ENCODE data around the gene HIBADH. TPM values are rescaled to one million over a fixed set of nuclear protein-coding genes. Genes with fewer than 3 reads are reported as not detected.
"Not testable (repeated sequence)": the region's sequence is repeated elsewhere in the genome, so short reads cannot be mapped to it uniquely, and the experiment has no call there.

Gene HIBADH
- total RNA-seq, 1 donor from 2014 or later: 29.8 TPM

DNA sequence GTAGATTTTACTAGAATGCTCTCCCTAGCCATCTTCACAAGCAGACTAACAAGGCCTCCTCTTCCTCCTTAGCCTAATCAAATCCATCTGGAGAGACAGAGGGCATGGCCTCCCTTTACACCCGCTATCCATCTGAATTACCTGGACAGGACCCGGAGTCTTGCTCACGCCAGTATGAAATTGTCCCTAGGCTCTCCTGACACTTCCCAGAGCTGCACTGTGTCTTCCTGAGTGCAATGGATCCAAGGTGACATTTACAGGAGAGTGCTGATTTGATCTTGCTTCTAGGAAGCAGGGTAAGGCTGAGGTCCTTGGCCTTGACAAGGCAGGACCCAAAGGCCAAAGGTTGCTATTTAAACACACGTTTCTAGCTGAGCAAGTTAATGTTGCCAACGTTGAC is 147.8 kb downstream of the HIBADH start:
- DNase-seq (ENCODE audit: extremely low read depth, low read depth, low spot score): no peak

DNA sequence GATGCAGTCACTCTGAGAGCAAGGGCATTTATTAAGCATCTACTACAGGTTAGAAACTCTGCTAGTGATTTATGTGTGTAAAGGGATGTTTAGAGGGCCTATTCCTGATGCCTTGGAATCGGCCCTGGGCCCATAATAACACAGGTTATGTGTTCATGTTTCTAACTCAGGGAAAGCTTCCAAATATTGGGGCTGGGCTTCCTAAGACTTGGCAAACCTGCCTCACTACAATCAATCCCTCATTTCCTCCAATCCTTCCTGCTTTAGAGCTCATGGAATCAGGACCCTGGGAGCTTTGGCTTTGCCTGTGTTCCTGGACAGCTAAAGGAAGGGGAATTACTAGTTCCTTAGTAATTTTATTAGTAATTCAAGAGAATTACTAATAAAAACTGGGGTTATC is 148.8 kb downstream of the HIBADH start:
- no peak for DNase-seq (ENCODE audit: extremely low read depth, low read depth, low spot score)

DNA sequence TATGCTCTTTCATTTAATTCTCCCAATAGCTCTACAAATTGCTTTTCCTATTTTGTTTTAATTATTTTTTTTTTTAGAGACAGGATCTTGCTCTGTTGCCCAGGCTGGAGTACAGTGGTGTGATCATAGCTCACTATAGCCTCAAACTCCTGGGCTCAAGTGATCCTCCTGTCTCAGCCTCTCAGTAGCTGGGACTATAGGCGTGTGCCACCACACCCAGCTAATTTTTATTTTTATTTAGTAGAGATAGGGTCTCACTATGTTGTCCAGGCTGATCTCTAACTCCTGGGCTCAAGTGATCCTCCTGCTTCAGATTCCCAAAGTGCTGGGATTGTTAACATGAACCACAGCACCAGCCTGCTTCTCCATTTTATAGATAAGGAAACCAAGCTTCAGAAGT is 151.3 kb downstream of the HIBADH start:
- not testable (repeated sequence) for DNase-seq (ENCODE audit: extremely low read depth, low read depth, low spot score)

DNA sequence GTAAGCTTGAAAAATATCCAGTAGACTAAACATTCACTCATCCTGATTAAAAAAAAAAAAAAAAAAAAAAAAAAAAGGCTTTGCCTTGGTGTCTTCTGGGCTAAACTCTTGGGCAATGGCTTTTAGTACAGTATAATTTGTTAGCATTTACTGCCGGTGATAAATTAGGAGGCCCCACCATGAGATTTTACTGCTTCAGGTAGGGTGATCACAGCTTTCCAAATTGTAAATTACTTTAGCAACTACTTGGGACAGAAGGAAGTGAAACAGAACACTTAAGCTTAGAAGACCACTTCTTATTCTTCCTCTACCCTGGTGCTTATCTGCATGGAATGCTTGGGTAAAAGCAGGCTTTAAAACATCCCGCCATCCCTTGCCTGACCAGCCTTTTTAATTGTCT is 152.1 kb downstream of the HIBADH start:
- no peak for DNase-seq (ENCODE audit: extremely low read depth, low read depth, low spot score)

DNA sequence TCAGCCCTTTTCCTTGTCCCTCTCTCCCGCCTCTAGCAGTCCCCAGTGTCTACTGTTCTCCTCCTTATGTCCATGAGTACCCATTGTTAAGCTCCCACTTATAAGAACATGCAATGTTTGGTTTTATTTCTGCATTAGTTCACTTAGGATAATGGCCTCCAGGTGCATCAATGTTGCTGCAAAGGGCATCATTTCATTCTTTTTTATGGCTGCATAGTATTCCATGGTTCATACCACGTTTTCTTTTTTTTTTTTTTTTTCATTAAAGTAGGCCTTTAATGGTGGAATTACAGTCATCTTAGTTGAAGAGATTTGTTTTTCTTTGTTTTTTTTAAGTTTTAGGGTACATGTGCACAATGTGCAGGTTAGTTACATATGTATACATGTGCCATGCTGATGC is 160.8 kb downstream of the HIBADH start:
- not testable (repeated sequence) for DNase-seq (ENCODE audit: extremely low read depth, low read depth, low spot score)

DNA sequence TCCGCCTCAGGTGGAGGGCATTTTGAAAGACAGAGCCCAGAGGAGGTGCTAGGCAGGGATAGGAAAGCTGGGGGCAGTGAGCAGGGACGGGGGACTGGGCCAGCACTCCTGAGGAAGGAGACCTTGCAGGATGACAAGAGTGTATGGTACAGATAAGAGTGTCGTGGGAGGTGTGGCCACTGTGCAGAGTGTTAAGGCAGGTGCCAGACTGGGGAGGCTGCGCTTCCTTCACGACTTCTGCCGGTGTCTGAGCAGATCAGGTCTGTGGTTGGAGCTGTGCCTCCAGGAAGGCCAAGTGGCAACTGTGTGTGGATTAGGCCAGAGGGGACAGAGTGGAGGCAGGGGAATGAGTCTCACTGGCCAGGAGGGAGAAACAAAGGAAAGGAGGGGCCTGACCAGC is 161.7 kb downstream of the HIBADH start:
- no peak for DNase-seq (ENCODE audit: extremely low read depth, low read depth, low spot score)

DNA sequence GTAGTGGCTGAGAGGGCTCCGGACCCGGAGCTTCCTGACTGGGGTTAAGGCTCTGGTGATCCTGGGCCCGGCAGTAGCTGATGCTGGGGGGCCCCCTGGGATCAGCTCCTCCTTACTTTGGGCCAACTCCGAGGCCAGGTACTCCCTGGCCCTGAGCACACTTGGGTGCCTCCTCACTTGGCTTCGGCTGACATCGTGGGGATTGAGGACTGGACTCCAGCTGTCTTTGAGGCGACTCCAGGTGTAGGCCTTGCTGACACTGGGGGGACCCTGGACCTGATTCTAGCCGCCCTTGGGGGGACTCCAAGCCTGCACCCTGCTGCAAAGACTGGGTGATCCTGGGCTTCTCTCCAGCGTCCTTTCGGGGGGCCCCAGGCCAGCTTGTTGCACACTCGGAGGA is 170.5 kb downstream of the HIBADH start:
- no peak for DNase-seq (ENCODE audit: extremely low read depth, low read depth, low spot score)

DNA sequence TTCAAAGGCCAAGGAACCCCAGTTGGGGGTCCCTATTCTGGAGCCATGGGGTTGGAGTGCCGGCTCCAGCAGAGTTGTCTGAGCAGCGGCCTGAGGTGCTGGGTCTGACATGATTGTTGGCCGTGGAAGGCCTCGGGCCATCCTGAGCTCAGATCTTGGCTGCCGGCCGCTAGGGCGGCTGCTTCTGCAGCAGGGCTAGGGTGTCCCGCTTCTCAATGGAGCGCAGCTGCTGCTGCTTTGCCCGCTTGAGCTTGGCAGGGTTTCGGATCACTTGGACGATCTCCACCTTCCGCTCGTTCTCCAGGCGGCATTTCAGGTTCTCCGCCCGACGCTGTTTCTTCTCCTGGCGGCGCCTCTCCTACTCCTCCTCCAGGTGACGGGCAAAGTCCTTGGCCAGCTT is 171.1 kb downstream of the HIBADH start:
- no peak for DNase-seq (ENCODE audit: extremely low read depth, low read depth, low spot score)

DNA sequence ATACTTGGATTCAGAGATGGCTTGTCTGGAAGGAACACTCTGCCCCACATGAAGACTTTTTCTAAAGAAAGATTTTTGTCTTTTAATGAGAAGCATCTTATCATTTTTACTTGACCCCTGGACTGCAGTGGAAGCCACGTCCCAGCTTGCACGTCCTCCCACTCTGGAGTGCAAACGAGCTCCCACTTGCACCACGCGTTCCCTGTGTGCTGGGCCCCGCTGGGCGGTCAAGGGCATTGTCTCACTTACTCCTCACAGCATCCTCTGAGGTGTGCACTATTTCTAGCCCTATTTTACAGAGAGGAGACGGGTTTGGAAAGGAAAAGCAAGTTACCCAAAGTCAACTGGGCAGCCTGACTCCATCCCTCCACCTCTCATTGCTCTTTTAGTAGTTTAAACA is 175.2 kb downstream of the HIBADH start:
- no peak for DNase-seq (ENCODE audit: extremely low read depth, low read depth, low spot score)

DNA sequence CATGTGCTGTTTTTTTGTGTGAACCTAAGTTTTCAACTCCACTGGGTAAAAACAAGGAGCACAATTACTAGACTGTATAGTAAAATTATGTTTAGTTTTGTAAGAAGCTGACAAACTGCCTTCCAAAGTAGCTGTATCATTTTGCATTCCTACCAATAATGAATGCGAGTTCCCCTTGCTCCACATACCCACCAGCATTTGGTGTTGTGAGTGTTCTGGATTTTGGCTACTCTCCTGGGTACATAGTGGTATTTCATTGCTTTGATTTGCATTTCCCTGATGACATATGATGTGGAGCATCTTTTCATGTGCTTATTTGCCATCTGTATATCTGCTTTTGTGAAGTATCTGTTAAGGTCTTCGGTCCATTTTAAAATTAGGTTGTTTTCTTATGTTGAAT is 178.2 kb downstream of the HIBADH start:
- DNase-seq (ENCODE audit: extremely low read depth, low read depth, low spot score): no peak

DNA sequence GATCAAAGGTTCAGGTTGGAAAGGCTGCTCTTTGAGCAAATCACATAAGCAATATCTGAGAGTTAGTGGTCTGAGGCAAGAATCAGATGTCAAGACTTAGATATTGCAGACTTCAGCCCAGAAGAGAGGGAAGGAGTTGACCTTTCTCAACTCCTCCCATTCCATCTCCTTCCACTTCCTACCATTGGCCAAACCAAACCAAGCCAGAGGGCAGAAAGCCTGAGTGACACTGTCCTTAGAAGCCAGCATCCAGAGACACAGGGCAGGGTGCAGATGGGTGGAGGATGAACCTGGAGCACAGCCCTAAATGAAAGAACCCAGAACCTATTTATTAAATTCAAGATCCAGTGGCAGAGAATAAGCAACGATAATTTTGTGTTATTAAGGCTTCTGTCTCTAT is 180.5 kb downstream of the HIBADH start:
- DNase-seq (ENCODE audit: extremely low read depth, low read depth, low spot score): no peak

DNA sequence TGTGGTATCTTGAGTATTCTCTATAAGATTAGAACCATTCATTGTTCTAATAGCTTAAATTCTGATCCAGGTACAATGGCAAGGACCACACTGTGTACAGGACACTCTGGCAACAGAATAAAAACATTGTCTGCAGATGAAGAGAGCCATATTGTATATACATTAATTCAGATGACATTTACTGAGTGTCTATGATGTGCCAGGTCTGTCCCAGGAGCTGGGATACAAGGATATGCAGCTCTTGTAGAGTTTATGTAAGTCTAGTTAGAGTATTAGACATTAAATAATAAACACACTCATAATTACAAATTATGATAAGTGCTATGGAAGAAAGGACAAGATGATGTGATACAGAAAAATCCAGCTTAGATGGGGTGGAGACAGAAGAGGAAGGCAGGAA is 184.1 kb downstream of the HIBADH start:
- no peak for DNase-seq (ENCODE audit: extremely low read depth, low read depth, low spot score)

DNA sequence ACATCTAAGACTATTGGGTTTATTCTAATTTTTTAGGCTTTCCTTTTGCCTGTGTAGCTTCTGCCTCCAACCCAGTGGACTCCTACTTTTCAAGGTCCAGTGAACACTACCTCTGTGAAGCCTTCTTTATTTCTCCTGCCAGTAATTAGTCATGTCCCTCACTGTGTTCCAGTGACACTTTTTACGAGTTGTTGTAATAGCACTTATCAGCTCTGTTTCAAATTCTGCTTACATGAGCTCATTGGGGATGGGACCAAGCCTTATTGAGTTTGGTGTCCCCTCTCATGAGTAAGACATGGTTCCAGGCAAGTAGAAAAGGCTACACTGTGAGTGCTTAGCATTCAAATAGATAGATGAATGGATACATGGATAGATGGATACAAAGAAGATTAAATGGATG is 184.6 kb downstream of the HIBADH start:
- no peak for DNase-seq (ENCODE audit: extremely low read depth, low read depth, low spot score)

DNA sequence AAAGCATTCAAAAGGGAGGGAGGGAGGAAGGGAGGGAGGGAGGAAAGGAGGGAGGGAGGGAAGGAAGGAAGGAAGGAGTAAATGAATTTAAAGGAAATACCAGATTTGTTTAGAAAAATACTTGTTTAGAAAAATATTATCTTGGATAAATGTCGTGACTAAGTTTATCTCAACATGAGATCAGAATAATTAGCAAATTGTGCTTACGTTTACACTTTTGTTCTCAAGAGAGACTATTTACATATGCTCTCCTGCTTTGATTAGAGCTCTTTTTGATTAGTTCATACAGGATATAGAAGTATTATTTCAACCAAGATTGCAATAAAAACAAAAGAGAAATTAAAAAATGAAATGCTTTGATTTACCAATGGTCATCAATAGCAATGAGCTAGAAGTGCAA is 186.2 kb downstream of the HIBADH start:
- DNase-seq (ENCODE audit: extremely low read depth, low read depth, low spot score): no peak

Other genes starting within 250 kb of the HIBADH start
- 63.2 and 73.1 TPM in 2 replicates for gene TAX1BP1, start 77.3 kb upstream of the HIBADH start, total RNA-seq

Measured in glomerular endothelial cell (primary cell).